ENCODE measurements around the gene LMAN2. TPM values are rescaled to one million over a fixed set of nuclear protein-coding genes. Genes with fewer than 3 reads are reported as not detected.

Gene LMAN2
- total RNA-seq, 1 donor from 2014 or later = 56.8 TPM

Other genes with a start within 250 kb of the LMAN2 start
- 33.6 TPM for gene NSD1, start 217.9 kb downstream of the LMAN2 start, total RNA-seq
- 21.2 TPM for gene RAB24, start 47.9 kb downstream of the LMAN2 start, total RNA-seq
- 27.6 TPM for gene PRELID1, start 47.9 kb downstream of the LMAN2 start, total RNA-seq
- gene MXD3, start 39.8 kb downstream of the LMAN2 start, total RNA-seq = 2.5 TPM
- gene RGS14, start 6.3 kb upstream of the LMAN2 start, total RNA-seq = 2.4 TPM
- gene SLC34A1, start 32.8 kb upstream of the LMAN2 start, total RNA-seq = not detected
- gene PFN3, start 49.0 kb upstream of the LMAN2 start, total RNA-seq = not detected
- gene F12, start 57.9 kb upstream of the LMAN2 start, total RNA-seq = not detected
- gene GRK6, start 75.0 kb upstream of the LMAN2 start, total RNA-seq = 16.0 TPM
- 0.59 TPM for gene PRR7, start 95.1 kb upstream of the LMAN2 start, total RNA-seq
- gene DBN1, start 122.0 kb upstream of the LMAN2 start, total RNA-seq = 24.2 TPM
- gene PDLIM7, start 145.9 kb upstream of the LMAN2 start, total RNA-seq = 37.0 TPM
- gene DOK3, start 158.2 kb upstream of the LMAN2 start, total RNA-seq = 4.2 TPM
- gene DDX41, start 165.3 kb upstream of the LMAN2 start, total RNA-seq = 22.6 TPM
- 23.2 TPM for gene FAM193B, start 202.9 kb upstream of the LMAN2 start, total RNA-seq
- gene TMED9, start 240.5 kb upstream of the LMAN2 start, total RNA-seq = 61.0 TPM
- gene B4GALT7, start 248.5 kb upstream of the LMAN2 start, total RNA-seq = 12.9 TPM

Data from Right ventricle myocardium superior (tissue), 1 donor.